Vagina (tissue), 2 donors: ENCODE measurements around the gene GPD2. TPM values are rescaled to one million over a fixed set of nuclear protein-coding genes. Genes with fewer than 3 reads are reported as not detected.

Experiments used
- DNase-seq, 2 donors: peaks; one replicate each; pipeline ENCODE4 v3.0.0-alpha.2; 2017; ENCODE audit errors: extremely low spot score in 2 of 2
- H3K27ac ChIP-seq: fragments of 200-600 bp; sonication (generic); one replicate; pipeline ENCODE4 v1.5.1; 2019
- H3K27me3 ChIP-seq: fragments of 200-600 bp; sonication (generic); one replicate; pipeline ENCODE4 v1.5.1; 2019
- H3K36me3 ChIP-seq, 2 donors: fragments of 200-600 bp; sonication (generic); one replicate each; pipeline ENCODE4 v1.5.1; 2017 to 2019
- H3K4me1 ChIP-seq: fragments of 200-600 bp; sonication (generic); one replicate; pipeline ENCODE4 v1.5.1; 2019
- H3K4me3 ChIP-seq, 2 donors: fragments of 200-600 bp; sonication (generic); 1 replicate in 1 of 2; 2 replicates in 1 of 2; pipeline ENCODE4 v1.5.1; 2016 to 2019
- H3K9me3 ChIP-seq: fragments of 200-600 bp; sonication (generic); one replicate; pipeline ENCODE4 v1.5.1; 2019
- CTCF ChIP-seq, 3 experiments: fragments of 450-650 bp in 2 of 3; fragments of 200-600 bp in 1 of 3; sonication (generic) in 1 of 3; IDR thresholded peaks; one replicate each; pipeline ENCODE4 v1.5.1; 2017 to 2019; ENCODE audit warnings: antibody characterized with exemption in 3 of 3, mild to moderate bottlenecking in 2 of 3, moderate library complexity in 2 of 3
- POLR2A ChIP-seq, 2 donors: fragments of 450-650 bp; IDR thresholded peaks; one replicate each; pipeline ENCODE4 v1.6.1; 2017; ENCODE audit warnings: antibody characterized with exemption in 2 of 2, mild to moderate bottlenecking in 2 of 2, moderate library complexity in 2 of 2
- POLR2AphosphoS5 ChIP-seq, 2 donors: sonication (generic); formaldehyde crosslinking; IDR thresholded peaks; one replicate each; pipeline ENCODE4 v1.9.0; 2017; ENCODE audit warnings: antibody characterized with exemption in 2 of 2, mild to moderate bottlenecking in 2 of 2, low read depth in 1 of 2; ENCODE audit not compliant: insufficient read depth in 1 of 2
- intact Hi-C: fragments of 100-400 bp; cut with DNase I; formaldehyde crosslinking; loops from one replicate; pipeline ENCODE4 v1.15.1; 2023
- total RNA-seq: library from RNA; depleted of rRNA; stranded (reverse); fragments of >200 nt; gene quantifications from one replicate; pipeline ENCODE4 v1.2.3, GENCODE V29; 2016

GPD2 gene
- total RNA-seq, 1 donor from 2014 or later: 30.4 TPM

DNA sequence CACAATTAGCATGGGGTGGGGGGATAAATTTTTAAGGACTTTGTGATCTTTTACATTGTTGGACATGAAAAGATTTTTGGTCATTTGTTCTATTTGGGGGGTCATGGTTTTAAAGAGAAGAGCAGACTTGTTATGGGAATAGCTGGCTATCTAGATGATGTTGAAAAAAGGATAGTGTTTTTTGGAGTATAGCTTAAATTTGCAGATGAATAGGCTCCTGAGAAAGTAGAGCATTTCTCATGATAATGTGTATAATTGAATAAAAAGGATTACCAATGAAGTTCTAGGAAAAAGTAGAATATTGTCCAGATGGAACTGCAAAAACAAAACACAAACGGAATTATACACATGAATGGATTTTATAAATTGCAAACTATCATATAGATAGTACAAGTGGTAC lies 186.3 kb downstream of the GPD2 start:
- no peak overlapping the region for H3K4me3 ChIP-seq
- DNase-seq: no peak
- H3K27me3 ChIP-seq: no peaks in the 10 kb centered on the region
- TF ChIP-seq POLR2A (IDR thresholded peaks at IDR 0.05) (no peak), POLR2AphosphoS5 (IDR thresholded peaks at IDR 0.05; ENCODE audit: insufficient read depth in 1 of 2, low read depth in 1 of 2) (no peak), CTCF (IDR thresholded peaks at IDR 0.05) (no peak)
- H3K4me1 ChIP-seq: no peaks in the 10 kb centered on the region
- intact Hi-C loops: no loop called here
- H3K9me3 ChIP-seq: no peaks in the 10 kb centered on the region
- H3K36me3 ChIP-seq: no peaks in the 10 kb centered on the region
- no peak overlapping the region for H3K27ac ChIP-seq

GRCh38 chr2:156625360-156626170 lies 189.4 kb downstream of the GPD2 start:
- no peak overlapping the region for H3K4me3 ChIP-seq
- no peaks in the 10 kb centered on the region for H3K4me1 ChIP-seq
- no peak for DNase-seq
- intact Hi-C loops: no loop called here
- H3K36me3 ChIP-seq: no peaks in the 10 kb centered on the region
- no peak for TF ChIP-seq CTCF (IDR thresholded peaks at IDR 0.05)
- TF ChIP-seq POLR2A (IDR thresholded peaks at IDR 0.05): no peak
- no peak for TF ChIP-seq POLR2AphosphoS5 (IDR thresholded peaks at IDR 0.05; ENCODE audit: insufficient read depth in 1 of 2, low read depth in 1 of 2)
- no peak overlapping the region for H3K27ac ChIP-seq
- H3K9me3 ChIP-seq: no peaks in the 10 kb centered on the region
- no peaks in the 10 kb centered on the region for H3K27me3 ChIP-seq

- no peak for DNase-seq
- no peak overlapping the region for H3K27ac ChIP-seq
- no peaks in the 10 kb centered on the region for H3K4me1 ChIP-seq
- H3K9me3 ChIP-seq: no peaks in the 10 kb centered on the region
- no peaks in the 10 kb centered on the region for H3K27me3 ChIP-seq
- no peaks in the 10 kb centered on the region for H3K36me3 ChIP-seq
- intact Hi-C loops: no loop called here
- no peak overlapping the region for H3K4me3 ChIP-seq
- no peak for TF ChIP-seq POLR2A (IDR thresholded peaks at IDR 0.05)
- no peak for TF ChIP-seq POLR2AphosphoS5 (IDR thresholded peaks at IDR 0.05; ENCODE audit: insufficient read depth in 1 of 2, low read depth in 1 of 2)
Observed at GRCh38 chr2:156626931-156627330, 190.8 kb downstream of the GPD2 start.

DNA sequence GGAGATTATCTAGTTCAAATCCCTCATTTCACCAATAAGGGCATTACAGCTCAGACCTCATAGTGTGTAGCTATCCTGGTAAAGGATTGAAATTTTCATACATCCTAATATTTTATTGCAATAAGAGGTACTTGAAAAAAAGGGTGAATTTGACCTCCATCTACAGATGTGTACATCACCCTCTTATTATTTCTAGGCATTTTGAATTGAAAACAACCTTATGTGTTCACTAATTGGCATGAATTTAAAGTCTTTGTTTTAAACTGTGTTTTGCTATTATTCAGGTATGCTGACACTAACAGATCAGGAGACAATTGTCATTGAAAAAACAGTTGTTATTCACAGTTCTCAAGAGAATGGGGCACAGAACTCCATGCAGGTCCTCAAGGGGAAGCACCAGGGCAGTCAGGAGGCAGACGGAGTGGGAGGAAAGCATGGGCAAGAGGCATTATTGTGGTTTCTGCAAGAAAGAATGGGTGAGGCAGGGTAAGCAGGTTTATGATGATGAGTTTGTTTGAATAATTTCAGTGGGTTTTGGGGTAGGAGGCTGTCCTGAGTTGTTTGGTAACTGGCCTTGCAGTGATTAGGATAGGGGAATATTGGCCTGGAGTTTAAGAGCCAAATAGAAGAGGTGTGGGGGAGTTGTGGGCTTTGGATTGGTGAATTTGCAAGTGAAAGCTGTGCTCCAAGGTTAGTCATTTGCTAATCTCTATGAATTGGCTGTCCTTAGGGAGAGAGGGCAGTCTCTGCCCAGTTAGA lies 194.6 kb downstream of the GPD2 start:
- intact Hi-C loops: no loop called here
- no peak overlapping the region for H3K4me3 ChIP-seq
- H3K9me3 ChIP-seq: no peaks in the 10 kb centered on the region
- TF ChIP-seq POLR2AphosphoS5 (IDR thresholded peaks at IDR 0.05; ENCODE audit: insufficient read depth in 1 of 2, low read depth in 1 of 2) (no peak), CTCF (IDR thresholded peaks at IDR 0.05) (no peak), POLR2A (IDR thresholded peaks at IDR 0.05) (no peak)
- no peaks in the 10 kb centered on the region for H3K27me3 ChIP-seq
- no peak overlapping the region for H3K27ac ChIP-seq
- no peaks in the 10 kb centered on the region for H3K36me3 ChIP-seq
- no peak for DNase-seq
- no peaks in the 10 kb centered on the region for H3K4me1 ChIP-seq

DNA sequence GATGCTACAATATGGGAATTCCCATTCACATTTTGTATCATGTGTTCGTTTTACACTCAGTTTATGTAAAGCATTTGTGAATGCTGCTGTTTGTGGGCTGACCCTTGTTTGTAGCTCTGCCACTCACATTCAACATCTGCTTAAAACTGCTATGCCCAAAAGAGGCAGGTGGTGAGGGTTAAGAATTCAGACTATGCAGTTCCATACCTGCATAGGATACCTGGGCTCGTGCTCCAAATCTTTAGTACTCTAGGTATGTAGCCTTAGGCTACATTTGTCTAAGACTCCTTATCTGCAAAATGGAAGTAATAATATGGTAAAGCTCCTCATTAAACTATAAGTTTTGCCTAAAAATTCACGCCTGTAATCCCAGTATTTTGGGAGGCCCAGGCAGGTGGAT lies 199.5 kb downstream of the GPD2 start:
- Histone ChIP-seq H3K4me1 (no peaks in the 10 kb centered on the region), H3K27ac (no peak overlapping the region)
- intact Hi-C loops: no loop called here

More for the DNA sequence above, 199.5 kb downstream of the GPD2 start:
- DNase-seq: no peak
- no peaks in the 10 kb centered on the region for H3K36me3 ChIP-seq
- TF ChIP-seq CTCF (IDR thresholded peaks at IDR 0.05) (no peak), POLR2AphosphoS5 (IDR thresholded peaks at IDR 0.05; ENCODE audit: insufficient read depth in 1 of 2, low read depth in 1 of 2) (no peak), POLR2A (IDR thresholded peaks at IDR 0.05) (no peak)
- H3K9me3 ChIP-seq: no peaks in the 10 kb centered on the region
- no peak overlapping the region for H3K4me3 ChIP-seq
- H3K27me3 ChIP-seq: no peaks in the 10 kb centered on the region

Other genes with a start within 250 kb of the GPD2 start
- 17.2 TPM for gene NR4A2, start 103.7 kb upstream of the GPD2 start, total RNA-seq